HEK293 (cell line): ENCODE measurements around the gene TMEFF1.

ENCODE experiments used
- CTCF ChIA-PET: fragments of 350-600 bp; formaldehyde crosslinking; extraction: SDS; loops from one replicate; lab custom pipeline; 2021; ENCODE audit warnings: antibody characterized with exemption; lab: Yijun Ruan, JAX
- POLR2A ChIA-PET: fragments of 300-600 bp; formaldehyde crosslinking; extraction: SDS; loops from one replicate; lab custom pipeline; 2020; ENCODE audit warnings: antibody characterized with exemption, inconsistent platforms; lab: Yijun Ruan, JAX
- H3K27ac ChIP-seq: fragments of 200-500 bp; sonication (Bioruptor generic); 2 replicates; pipeline ENCODE4 v1.5.1; 2014; ENCODE audit warnings: low read depth, low read length, control low read depth, inconsistent platforms; ENCODE audit errors: extremely low read depth
- H3K36me3 ChIP-seq, 2 experiments: fragments of 200-500 bp in 1 of 2; sonication (Bioruptor generic) in 1 of 2; 1 replicate in 1 of 2; 2 replicates in 1 of 2; pipeline ENCODE4 v1.5.1; 2014 to 2017; ENCODE audit warnings: inconsistent platforms in 2 of 2, low read length in 2 of 2; ENCODE audit not compliant: control insufficient read depth in 2 of 2, insufficient read depth in 1 of 2
- H3K4me1 ChIP-seq: fragments of 200-500 bp; sonication (Bioruptor generic); 2 replicates; pipeline ENCODE4 v1.5.1; 2014; ENCODE audit warnings: mild to moderate bottlenecking, low read length, inconsistent platforms; ENCODE audit not compliant: control insufficient read depth, insufficient read depth
- H3K4me3 ChIP-seq: 2 replicates; pipeline ENCODE4 v1.5.1; 2011; ENCODE audit warnings: low read depth, mild to moderate bottlenecking, control low read depth, low read length, moderate library complexity
- H3K9me3 ChIP-seq: fragments of 200-500 bp; sonication (Bioruptor generic); 2 replicates; pipeline ENCODE4 v1.5.1; 2014; ENCODE audit warnings: low read depth, low read length, inconsistent platforms; ENCODE audit not compliant: control insufficient read depth, insufficient read depth
- BCL6B ChIP-seq: fragments of 450-650 bp; formaldehyde crosslinking; IDR thresholded peaks from 2 replicates; pipeline ENCODE4 v1.5.1; 2017; ENCODE audit warnings: missing biosample characterization, missing genetic modification characterization
- KLF16 ChIP-seq: fragments of 450-650 bp; formaldehyde crosslinking; IDR thresholded peaks from 2 replicates; pipeline ENCODE4 v1.5.1; 2017; ENCODE audit warnings: missing biosample characterization, missing genetic modification characterization
- SP7 ChIP-seq: fragments of 450-650 bp; formaldehyde crosslinking; IDR thresholded peaks from 2 replicates; pipeline ENCODE4 v1.5.1; 2016; ENCODE audit warnings: missing biosample characterization, missing genetic modification characterization
- ZBTB1 ChIP-seq: fragments of 450-650 bp; formaldehyde crosslinking; IDR thresholded peaks from 2 replicates; pipeline ENCODE4 v1.5.1; 2016; ENCODE audit warnings: missing biosample characterization, missing genetic modification characterization
- ZBTB20 ChIP-seq: fragments of 450-650 bp; formaldehyde crosslinking; IDR thresholded peaks from 2 replicates; pipeline ENCODE4 v1.5.1; 2016; ENCODE audit warnings: missing biosample characterization, missing genetic modification characterization
- ZFHX2 ChIP-seq: fragments of 450-650 bp; formaldehyde crosslinking; conservative IDR thresholded peaks from 2 replicates; pipeline ENCODE4 v1.5.1; 2016; ENCODE audit warnings: missing biosample characterization, missing genetic modification characterization
- ZNF114 ChIP-seq: fragments of 450-650 bp; formaldehyde crosslinking; IDR thresholded peaks from 2 replicates; pipeline ENCODE4 v1.5.0; 2017; ENCODE audit warnings: missing biosample characterization, missing genetic modification characterization
- ZNF16 ChIP-seq: fragments of 450-650 bp; formaldehyde crosslinking; IDR thresholded peaks from 2 replicates; pipeline ENCODE4 v1.5.1; 2016; ENCODE audit warnings: low read depth, missing biosample characterization, missing genetic modification characterization
- ZNF184 ChIP-seq: fragments of 450-650 bp; IDR thresholded peaks from 2 replicates; pipeline ENCODE4 v1.5.1; 2018; ENCODE audit warnings: missing biosample characterization, mild to moderate bottlenecking, missing genetic modification characterization
- ZNF211 ChIP-seq: fragments of 450-650 bp; formaldehyde crosslinking; IDR thresholded peaks from 2 replicates; pipeline ENCODE4 v1.5.1; 2016; ENCODE audit warnings: low read depth, missing biosample characterization, missing genetic modification characterization
- ZNF239 ChIP-seq: fragments of 450-650 bp; formaldehyde crosslinking; IDR thresholded peaks from 2 replicates; pipeline ENCODE4 v1.5.1; 2016; ENCODE audit warnings: missing biosample characterization, missing genetic modification characterization
- ZNF324 ChIP-seq: fragments of 450-650 bp; formaldehyde crosslinking; IDR thresholded peaks from 2 replicates; pipeline ENCODE4 v1.5.1; 2016; ENCODE audit warnings: missing biosample characterization, missing genetic modification characterization
- ZNF335 ChIP-seq: fragments of 450-650 bp; formaldehyde crosslinking; conservative IDR thresholded peaks from 2 replicates; pipeline ENCODE4 v1.5.1; 2016; ENCODE audit warnings: missing biosample characterization, missing genetic modification characterization
- ZNF350 ChIP-seq: fragments of 450-650 bp; formaldehyde crosslinking; IDR thresholded peaks from 2 replicates; pipeline ENCODE4 v1.5.0; 2017; ENCODE audit warnings: missing biosample characterization, mild to moderate bottlenecking, missing genetic modification characterization
- ZNF37A ChIP-seq: fragments of 450-650 bp; IDR thresholded peaks from 2 replicates; pipeline ENCODE4 v1.5.1; 2018; ENCODE audit warnings: missing biosample characterization, missing genetic modification characterization
- ZNF404 ChIP-seq: fragments of 450-650 bp; formaldehyde crosslinking; IDR thresholded peaks from 2 replicates; pipeline ENCODE4 v1.5.1; 2017; ENCODE audit warnings: missing biosample characterization, missing genetic modification characterization
- ZNF585B ChIP-seq: fragments of 450-650 bp; formaldehyde crosslinking; IDR thresholded peaks from 2 replicates; pipeline ENCODE4 v1.5.1; 2016; ENCODE audit warnings: missing biosample characterization, missing genetic modification characterization
- ZNF654 ChIP-seq: fragments of 450-650 bp; formaldehyde crosslinking; IDR thresholded peaks from 2 replicates; pipeline ENCODE4 v1.5.1; 2016; ENCODE audit warnings: low read depth, missing biosample characterization, missing genetic modification characterization
- ZSCAN18 ChIP-seq: fragments of 450-650 bp; formaldehyde crosslinking; IDR thresholded peaks from 2 replicates; pipeline ENCODE4 v1.5.1; 2016; ENCODE audit warnings: missing biosample characterization, missing genetic modification characterization
- ZSCAN5A ChIP-seq: fragments of 450-650 bp; formaldehyde crosslinking; IDR thresholded peaks from 2 replicates; pipeline ENCODE4 v1.5.1; 2016; ENCODE audit warnings: missing biosample characterization, missing genetic modification characterization
- ZXDB ChIP-seq: fragments of 450-650 bp; formaldehyde crosslinking; IDR thresholded peaks from 2 replicates; pipeline ENCODE4 v1.5.1; 2016; ENCODE audit warnings: missing biosample characterization, missing genetic modification characterization

Gene TMEFF1

GRCh38 chr9:100465761-100466160, 7.2 kb upstream of the TMEFF1 start:
- Histone ChIP-seq H3K9me3 (no peaks in the 10 kb centered on the region), H3K4me1 (peaks cover 4% of the 10 kb centered on the region; the same call in 1 of the 2 replicates), H3K36me3 (no peaks in the 10 kb centered on the region), H3K27ac (no peak overlapping the region), H3K4me3 (no peak overlapping the region)
- TF ChIP-seq ZNF585B (tag by site-specific recombination) (no peak), ZNF16 (tag by site-specific recombination) (no peak), SP7 (tag by site-specific recombination) (no peak), ZNF324 (tag by site-specific recombination) (no peak), KLF16 (tag by site-specific recombination) (no peak), ZNF350 (tag by site-specific recombination) (no peak)
- CTCF ChIA-PET, result interaction anchor here (1.9 kb wide), 1 partner anchor 28 kb away, joined by 8 read pairs; no protein-coding TSS in a partner anchor
- POLR2A ChIA-PET, result no interaction called here

- Histone ChIP-seq H3K9me3 (no peaks in the 10 kb centered on the region), H3K36me3 (no peaks in the 10 kb centered on the region), H3K4me1 (peaks cover 4% of the 10 kb centered on the region; the same call in 1 of the 2 replicates), H3K27ac (no peak overlapping the region), H3K4me3 (no peak overlapping the region)
- ChIA-PET CTCF (interaction anchor here (1.9 kb wide), 1 partner anchor 29 kb away, joined by 8 read pairs; no protein-coding TSS in a partner anchor), POLR2A (no interaction called here)
- TF ChIP-seq ZNF37A, result no peak
- no peak for TF ChIP-seq ZBTB20 (tag by site-specific recombination)
- TF ChIP-seq ZXDB (tag by site-specific recombination), result no peak
- no peak for TF ChIP-seq ZNF404
- TF ChIP-seq ZBTB1 (tag by site-specific recombination), result no peak
These were observed 6.6 kb upstream of the TMEFF1 start for GRCh38 chr9:100466171-100466828.

- no peak overlapping the region for H3K4me3 ChIP-seq
- no peaks in the 10 kb centered on the region for H3K9me3 ChIP-seq
- ChIA-PET CTCF (interaction anchor here (1.9 kb wide), 1 partner anchor 29 kb away, joined by 8 read pairs; no protein-coding TSS in a partner anchor), POLR2A (no interaction called here)
- H3K36me3 ChIP-seq, result no peaks in the 10 kb centered on the region
- H3K4me1 ChIP-seq, result peaks cover 4% of the 10 kb centered on the region; the same call in 1 of the 2 replicates
- no peak overlapping the region for H3K27ac ChIP-seq
- TF ChIP-seq ZNF211 (tag by site-specific recombination), result no peak
- TF ChIP-seq, all 188 proteins: peak for 0
These were observed 6.1 kb upstream of the TMEFF1 start for GRCh38 chr9:100466829-100467221.

- no peak for TF ChIP-seq ZNF16 (tag by site-specific recombination)
- no peak for TF ChIP-seq ZNF184 (tag by site-specific recombination)
- TF ChIP-seq ZNF654 (tag by site-specific recombination), result no peak
- TF ChIP-seq, all 188 proteins: peak for 0
- no peaks in the 10 kb centered on the region for H3K9me3 ChIP-seq
- CTCF ChIA-PET, result interaction anchor here (0.7 kb wide), 1 partner anchor 28 kb away, joined by 4 read pairs; no protein-coding TSS in a partner anchor
- H3K27ac ChIP-seq, result no peak overlapping the region
- no peaks in the 10 kb centered on the region for H3K36me3 ChIP-seq
- POLR2A ChIA-PET, result interaction anchor here (0.7 kb wide), 1 partner anchor 28 kb away, joined by 3 read pairs; no protein-coding TSS in a partner anchor
- H3K4me1 ChIP-seq, result peaks cover 4% of the 10 kb centered on the region; the same call in 1 of the 2 replicates
- H3K4me3 ChIP-seq, result no peak overlapping the region
These were observed 4.9 kb upstream of the TMEFF1 start for GRCh38 chr9:100468041-100468440.

GRCh38 chr9:100472268-100472667, 681 bp upstream of the TMEFF1 start:
- Histone ChIP-seq H3K36me3 (no peaks in the 10 kb centered on the region), H3K27ac (no peak overlapping the region), H3K9me3 (no peaks in the 10 kb centered on the region), H3K4me3 (peak overlapping the region; percentile 91), H3K4me1 (peaks cover 8% of the 10 kb centered on the region; the same call in 1 of the 2 replicates)
- CTCF ChIA-PET, result interaction anchor here (0.6 to 1.4 kb wide), 3 partner anchors 17 to 54 kb away, joined by 3 read pairs; no protein-coding TSS in a partner anchor
- POLR2A ChIA-PET, result interaction anchor here (1.1 to 1.4 kb wide), 2 partner anchors 12 to 184 kb away, joined by 3 read pairs; no protein-coding TSS in a partner anchor
- no peak for TF ChIP-seq ZNF114 (tag by site-specific recombination)
- no peak for TF ChIP-seq ZNF239 (tag by site-specific recombination)
- TF ChIP-seq BCL6B (tag by site-specific recombination), result no peak
- no peak for TF ChIP-seq ZSCAN5A
- no peak for TF ChIP-seq ZSCAN18 (tag by site-specific recombination)
- no peak for TF ChIP-seq ZNF335 (tag by site-specific recombination)
- no peak for TF ChIP-seq ZFHX2 (tag by site-specific recombination)
